ENCODE results near the gene PRICKLE2. TPM values are rescaled to one million over a fixed set of nuclear protein-coding genes. Genes with fewer than 3 reads are reported as not detected.

The PRICKLE2 gene
- total and polyA plus RNA-seq, 10 of the 15 experiments (the other 5 are each of a cell fraction or from before 2014, with no cell fraction given): 0.11 to 2.6 (median 0.69) TPM

DNA sequence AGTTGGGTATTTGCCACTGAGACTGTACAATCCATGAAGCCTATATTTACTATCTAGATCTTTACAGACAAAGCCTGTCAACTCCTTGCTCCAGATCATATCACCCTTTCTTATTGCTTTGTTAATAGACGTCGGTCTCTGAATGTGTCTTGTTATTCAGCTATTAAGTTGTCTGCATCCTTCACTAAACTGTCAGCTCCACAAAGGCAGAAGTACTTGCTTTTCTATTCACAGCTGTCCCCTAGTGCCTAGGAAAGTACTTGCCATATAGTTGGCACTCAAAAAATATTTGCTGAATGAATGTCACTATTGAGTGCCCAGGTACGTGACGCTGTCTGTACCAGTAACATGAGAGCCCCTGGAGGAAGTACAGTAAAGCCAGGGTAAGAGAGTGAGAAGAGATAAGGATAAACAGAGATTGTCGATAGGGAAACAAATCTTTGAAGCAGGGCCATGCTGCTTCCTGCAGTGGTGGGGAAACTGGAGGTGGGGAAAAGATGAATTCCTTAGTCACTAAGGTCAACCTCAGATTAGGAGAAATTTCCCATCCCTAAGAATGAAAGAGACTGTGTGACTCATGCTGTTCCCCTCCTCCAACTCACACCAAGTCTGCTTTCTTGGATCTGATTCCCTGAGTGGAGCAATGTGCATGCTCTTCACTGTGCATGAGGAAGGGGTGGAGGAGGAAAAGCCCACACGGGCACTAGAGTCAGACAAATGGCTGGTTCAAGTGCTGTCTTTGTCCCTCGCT, 36.3 kb downstream of the PRICKLE2 start:
- RAD21 ChIA-PET (ENCODE audit: unreplicated experiment): no interaction called here
- no peaks in the 10 kb centered on the region for H3K27me3 ChIP-seq (replicated peaks in 1 of 2; ENCODE audit: control insufficient read depth in 2 of 2, insufficient read depth in 2 of 2, low read length in 1 of 2)
- WGBS (ENCODE audit: insufficient coverage, insufficient replicate concordance, low lambda C conversion rate, missing lambda C conversion rate): 37% methylated on average over 7 of the region's 7 CpGs
- H4K20me1 ChIP-seq (ENCODE audit: control insufficient read depth, insufficient read depth): no peaks in the 10 kb centered on the region
- SMC1A ChIA-PET (ENCODE audit: uncharacterized antibody, unreplicated experiment): interaction anchor here (0.7 to 1.5 kb wide), 4 partner anchors 10 to 365 kb away, joined by 3 to 8 read pairs (median 5); no protein-coding TSS in a partner anchor
- FAIRE-seq (no peak), DNase-seq (ENCODE audit: low read depth, low spot score) (no peak), ATAC-seq (no peak)
- H3K27ac ChIP-seq (ENCODE audit: control insufficient read depth, insufficient read depth): no peak overlapping the region
- H3K9me3 ChIP-seq (replicated peaks; ENCODE audit: control insufficient read depth, insufficient read depth, low read length): no peaks in the 10 kb centered on the region
- in situ Hi-C loops (cut with MboI): no loop called here
- no peak overlapping the region for H3K4me3 ChIP-seq
- BruUV-seq (replicated peaks): no TSS peak
- no peaks in the 10 kb centered on the region for H3K36me3 ChIP-seq (ENCODE audit: control insufficient read depth in 2 of 2, insufficient read depth in 2 of 2, low read length in 1 of 2)
- no peaks in the 10 kb centered on the region for H3K79me2 ChIP-seq (ENCODE audit: control insufficient read depth, insufficient read depth, low read length)
- TF ChIP-seq JUND (IDR thresholded peaks at IDR 0.05; ENCODE audit: low read depth, low read length): no peak
- no peak for TF ChIP-seq HCFC1 (IDR thresholded peaks at IDR 0.05; ENCODE audit: low read length)
- TF ChIP-seq, protein P1, sequence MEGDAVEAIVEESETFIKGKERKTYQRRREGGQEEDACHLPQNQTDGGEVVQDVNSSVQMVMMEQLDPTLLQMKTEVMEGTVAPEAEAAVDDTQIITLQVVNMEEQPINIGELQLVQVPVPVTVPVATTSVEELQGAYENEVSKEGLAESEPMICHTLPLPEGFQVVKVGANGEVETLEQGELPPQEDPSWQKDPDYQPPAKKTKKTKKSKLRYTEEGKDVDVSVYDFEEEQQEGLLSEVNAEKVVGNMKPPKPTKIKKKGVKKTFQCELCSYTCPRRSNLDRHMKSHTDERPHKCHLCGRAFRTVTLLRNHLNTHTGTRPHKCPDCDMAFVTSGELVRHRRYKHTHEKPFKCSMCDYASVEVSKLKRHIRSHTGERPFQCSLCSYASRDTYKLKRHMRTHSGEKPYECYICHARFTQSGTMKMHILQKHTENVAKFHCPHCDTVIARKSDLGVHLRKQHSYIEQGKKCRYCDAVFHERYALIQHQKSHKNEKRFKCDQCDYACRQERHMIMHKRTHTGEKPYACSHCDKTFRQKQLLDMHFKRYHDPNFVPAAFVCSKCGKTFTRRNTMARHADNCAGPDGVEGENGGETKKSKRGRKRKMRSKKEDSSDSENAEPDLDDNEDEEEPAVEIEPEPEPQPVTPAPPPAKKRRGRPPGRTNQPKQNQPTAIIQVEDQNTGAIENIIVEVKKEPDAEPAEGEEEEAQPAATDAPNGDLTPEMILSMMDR (IDR thresholded peaks at IDR 0.05 in 2 of 3, conservative IDR thresholded peaks at IDR 0.05 in 1 of 3; ENCODE audit: control insufficient read depth in 2 of 3, extremely low read depth in 1 of 3, insufficient read depth in 1 of 3, low read depth in 3 of 3, low read length in 3 of 3): no peak
- TF ChIP-seq, protein P2, sequence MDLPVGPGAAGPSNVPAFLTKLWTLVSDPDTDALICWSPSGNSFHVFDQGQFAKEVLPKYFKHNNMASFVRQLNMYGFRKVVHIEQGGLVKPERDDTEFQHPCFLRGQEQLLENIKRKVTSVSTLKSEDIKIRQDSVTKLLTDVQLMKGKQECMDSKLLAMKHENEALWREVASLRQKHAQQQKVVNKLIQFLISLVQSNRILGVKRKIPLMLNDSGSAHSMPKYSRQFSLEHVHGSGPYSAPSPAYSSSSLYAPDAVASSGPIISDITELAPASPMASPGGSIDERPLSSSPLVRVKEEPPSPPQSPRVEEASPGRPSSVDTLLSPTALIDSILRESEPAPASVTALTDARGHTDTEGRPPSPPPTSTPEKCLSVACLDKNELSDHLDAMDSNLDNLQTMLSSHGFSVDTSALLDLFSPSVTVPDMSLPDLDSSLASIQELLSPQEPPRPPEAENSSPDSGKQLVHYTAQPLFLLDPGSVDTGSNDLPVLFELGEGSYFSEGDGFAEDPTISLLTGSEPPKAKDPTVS (IDR thresholded peaks at IDR 0.05; ENCODE audit: low read depth, low read length): no peak
- TF ChIP-seq TBL1XR1 (IDR thresholded peaks at IDR 0.05; ENCODE audit: low read depth, low read length): no peak
- TF ChIP-seq, protein P3, sequence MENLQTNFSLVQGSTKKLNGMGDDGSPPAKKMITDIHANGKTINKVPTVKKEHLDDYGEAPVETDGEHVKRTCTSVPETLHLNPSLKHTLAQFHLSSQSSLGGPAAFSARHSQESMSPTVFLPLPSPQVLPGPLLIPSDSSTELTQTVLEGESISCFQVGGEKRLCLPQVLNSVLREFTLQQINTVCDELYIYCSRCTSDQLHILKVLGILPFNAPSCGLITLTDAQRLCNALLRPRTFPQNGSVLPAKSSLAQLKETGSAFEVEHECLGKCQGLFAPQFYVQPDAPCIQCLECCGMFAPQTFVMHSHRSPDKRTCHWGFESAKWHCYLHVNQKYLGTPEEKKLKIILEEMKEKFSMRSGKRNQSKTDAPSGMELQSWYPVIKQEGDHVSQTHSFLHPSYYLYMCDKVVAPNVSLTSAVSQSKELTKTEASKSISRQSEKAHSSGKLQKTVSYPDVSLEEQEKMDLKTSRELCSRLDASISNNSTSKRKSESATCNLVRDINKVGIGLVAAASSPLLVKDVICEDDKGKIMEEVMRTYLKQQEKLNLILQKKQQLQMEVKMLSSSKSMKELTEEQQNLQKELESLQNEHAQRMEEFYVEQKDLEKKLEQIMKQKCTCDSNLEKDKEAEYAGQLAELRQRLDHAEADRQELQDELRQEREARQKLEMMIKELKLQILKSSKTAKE (IDR thresholded peaks at IDR 0.05; ENCODE audit: low read depth, poor library complexity, severe bottlenecking): no peak
- H2AFZ ChIP-seq (ENCODE audit: control insufficient read depth, low read depth, low read length): no peak overlapping the region
- no peaks in the 10 kb centered on the region for H3K4me1 ChIP-seq (ENCODE audit: control insufficient read depth, insufficient read depth, low read length)
- no peak overlapping the region for H3K9ac ChIP-seq (ENCODE audit: control insufficient read depth, insufficient read depth, low read length)
- POLR2A ChIA-PET: interaction anchor here (0.5 kb wide), 1 partner anchor 1835 kb away, joined by 5 read pairs; no protein-coding TSS in a partner anchor
- CTCF ChIA-PET: interaction anchor here (0.9 to 1.4 kb wide), 4 partner anchors 12 to 341 kb away, joined by 3 read pairs; no protein-coding TSS in a partner anchor
- intact Hi-C loops (cut with micrococcal nuclease; ENCODE audit: unreplicated experiment): no loop called here
- H3K4me2 ChIP-seq (ENCODE audit: control insufficient read depth, insufficient read depth): no peak overlapping the region

Measured in GM12878 (cell line).